SJSA1 (cell line): ENCODE data around the gene NR6A1. TPM values are rescaled to one million over a fixed set of nuclear protein-coding genes. Genes with fewer than 3 reads are reported as not detected.
A peak's percentile ranks its signal among the peaks of the same experiment; 100 is the strongest.

Experiments used
- DNase-seq, 2 experiments: peaks; one replicate each; pipeline ENCODE4 v3.0.0-alpha.2; 2015 to 2020; ENCODE audit warnings: low spot score in 2 of 2, low read depth in 1 of 2
- H3K27ac ChIP-seq: fragments of 250-450 bp; sonication (Bioruptor Pico); 2 replicates; pipeline ENCODE4 v1.5.1; 2020; ENCODE audit warnings: mild to moderate bottlenecking, moderate library complexity
- H3K27me3 ChIP-seq: fragments of 250-450 bp; sonication (Bioruptor Pico); replicated peaks from 2 replicates; pipeline ENCODE4 v1.5.1; 2020; ENCODE audit warnings: mild to moderate bottlenecking, moderate library complexity
- H3K36me3 ChIP-seq: fragments of 250-450 bp; sonication (Bioruptor Pico); 2 replicates; pipeline ENCODE4 v1.5.1; 2020; ENCODE audit warnings: mild to moderate bottlenecking
- H3K4me1 ChIP-seq: fragments of 250-450 bp; sonication (Bioruptor Pico); replicated peaks from 2 replicates; pipeline ENCODE4 v1.6.1; 2021; ENCODE audit warnings: mild to moderate bottlenecking
- H3K4me3 ChIP-seq: fragments of 250-450 bp; sonication (Bioruptor Pico); 2 replicates; pipeline ENCODE4 v1.5.1; 2020; ENCODE audit warnings: mild to moderate bottlenecking
- H3K9me3 ChIP-seq: fragments of 250-450 bp; sonication (Bioruptor Pico); replicated peaks from 2 replicates; pipeline ENCODE4 v1.5.1; 2020; ENCODE audit warnings: mild to moderate bottlenecking
- total RNA-seq: library from RNA; depleted of rRNA; stranded (reverse); fragments of >200 nt; shearing (Covaris generic); gene quantifications from 2 replicates; pipeline ENCODE4 v1.2.3, GENCODE V29; 2014

NR6A1 gene
- total RNA-seq, 1 experiment from 2014 or later: 1.0 TPM

DNA sequence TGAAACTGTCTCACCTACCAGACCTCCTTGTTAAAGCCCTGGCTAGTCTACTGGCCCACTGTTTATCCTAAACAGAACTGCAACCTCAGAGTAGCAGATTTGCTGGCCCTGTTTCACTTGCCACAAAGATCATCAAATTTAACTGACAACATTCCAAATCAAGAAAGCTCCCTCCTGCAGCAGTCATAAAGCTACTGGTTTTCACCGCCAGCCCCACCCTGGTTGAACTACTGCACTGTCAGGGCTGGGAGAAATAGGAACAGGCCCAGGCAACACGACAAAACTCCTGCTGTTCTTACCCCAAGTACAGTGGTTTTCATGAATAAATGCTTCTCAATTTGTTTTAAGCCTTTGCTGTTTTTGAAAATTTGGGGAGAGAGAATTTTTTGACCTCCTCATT, 63.0 kb downstream of the NR6A1 start:
- peak overlapping the region; percentile 47 for H3K27ac ChIP-seq

DNA sequence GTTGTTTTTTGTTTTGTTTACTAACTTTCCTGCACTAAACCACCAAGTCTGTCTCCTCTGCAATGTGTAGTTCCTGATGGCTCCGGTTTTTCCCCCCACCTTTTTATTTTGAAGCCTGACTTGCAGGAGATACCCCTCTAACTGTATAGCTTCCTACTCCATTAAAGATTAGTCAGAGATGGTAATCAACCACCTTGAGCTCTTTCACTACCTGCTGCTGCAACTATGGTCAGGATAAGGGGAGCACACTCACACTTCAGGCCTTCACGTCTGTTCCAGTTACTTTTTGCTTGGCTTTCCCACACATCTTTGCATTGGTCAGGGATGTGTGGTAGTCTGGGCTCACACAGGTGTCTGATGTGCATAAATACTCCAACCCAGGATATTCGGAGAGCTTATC, 63.4 kb downstream of the NR6A1 start:
- H3K4me3 ChIP-seq: no peak overlapping the region
- H3K4me1 ChIP-seq: peaks cover 36% of the 10 kb centered on the region
- no peak for DNase-seq
- no peak overlapping the region; the same call in 1 of the 2 replicates for H3K27ac ChIP-seq
- H3K9me3 ChIP-seq: no peaks in the 10 kb centered on the region
- H3K27me3 ChIP-seq: no peaks in the 10 kb centered on the region
- H3K36me3 ChIP-seq: peaks cover 10% of the 10 kb centered on the region; the same call in 1 of the 2 replicates

More for the DNA sequence above, 63.0 kb downstream of the NR6A1 start:
- H3K27me3 ChIP-seq: no peaks in the 10 kb centered on the region
- H3K9me3 ChIP-seq: no peaks in the 10 kb centered on the region
- H3K4me3 ChIP-seq: no peak overlapping the region
- H3K36me3 ChIP-seq: peaks cover 10% of the 10 kb centered on the region; the same call in 1 of the 2 replicates
- peaks cover 36% of the 10 kb centered on the region for H3K4me1 ChIP-seq
- DNase-seq: peak in 1 of 2 experiments; percentile 7

DNA sequence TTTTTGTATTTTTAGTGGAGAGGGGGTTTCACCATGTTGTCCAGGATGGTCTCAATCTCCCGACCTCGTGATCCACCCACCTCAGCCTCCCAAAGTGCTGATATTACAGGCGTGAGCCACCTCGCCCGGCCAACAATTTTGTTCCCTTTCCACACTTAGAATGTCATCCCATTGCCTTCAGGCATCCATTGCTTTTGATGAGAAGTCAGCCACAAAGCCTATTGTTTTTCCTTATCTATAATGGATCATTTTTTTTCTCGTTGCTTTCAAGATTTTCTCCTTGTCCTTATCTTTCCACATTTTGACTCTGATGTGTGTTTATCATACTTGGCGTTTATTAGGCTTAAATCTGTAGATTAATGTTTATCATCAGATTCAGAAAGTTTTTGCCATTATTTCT, 64.4 kb downstream of the NR6A1 start:
- no peak for DNase-seq
- no peaks in the 10 kb centered on the region for H3K9me3 ChIP-seq
- H3K27ac ChIP-seq: no peak overlapping the region
- H3K4me1 ChIP-seq: peaks cover 34% of the 10 kb centered on the region
- no peaks in the 10 kb centered on the region for H3K27me3 ChIP-seq
- no peak overlapping the region for H3K4me3 ChIP-seq
- peaks cover 10% of the 10 kb centered on the region; the same call in 1 of the 2 replicates for H3K36me3 ChIP-seq

- Histone ChIP-seq H3K4me3 (no peak overlapping the region), H3K27me3 (no peaks in the 10 kb centered on the region), H3K36me3 (peaks cover 8% of the 10 kb centered on the region), H3K27ac (no peak overlapping the region), H3K4me1 (peaks cover 43% of the 10 kb centered on the region), H3K9me3 (no peaks in the 10 kb centered on the region)
- no peak for DNase-seq
Measured at GRCh38 chr9:124699575-124699974, 71.5 kb downstream of the NR6A1 start.

DNA sequence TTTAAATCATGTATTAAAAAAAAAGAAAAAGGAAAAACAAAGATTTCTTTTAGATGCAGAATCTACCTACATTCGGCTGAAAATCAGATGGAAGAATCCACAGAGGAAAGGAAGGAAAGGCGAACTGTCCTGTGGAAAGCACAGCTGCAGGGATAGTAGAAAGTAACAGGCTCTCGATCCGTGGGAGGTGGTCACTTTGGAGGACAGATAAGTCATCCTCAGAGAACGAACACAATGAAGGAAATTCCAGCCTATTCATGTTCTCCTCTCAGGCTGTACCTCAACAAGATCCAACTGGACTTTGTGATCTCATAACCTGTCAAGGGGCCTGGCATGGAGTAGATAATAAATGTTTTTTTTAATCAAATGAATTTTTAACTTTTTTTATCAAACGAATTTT, 72.8 kb downstream of the NR6A1 start:
- H3K27me3 ChIP-seq: no peaks in the 10 kb centered on the region
- H3K36me3 ChIP-seq: peaks cover 8% of the 10 kb centered on the region
- H3K4me3 ChIP-seq: peak overlapping the region; percentile 6; the same call in 1 of the 2 replicates
- DNase-seq: peak; percentile 68 to 73
- no peaks in the 10 kb centered on the region for H3K9me3 ChIP-seq
- H3K4me1 ChIP-seq: peaks cover 55% of the 10 kb centered on the region
- H3K27ac ChIP-seq: peak overlapping the region; percentile 98

DNA sequence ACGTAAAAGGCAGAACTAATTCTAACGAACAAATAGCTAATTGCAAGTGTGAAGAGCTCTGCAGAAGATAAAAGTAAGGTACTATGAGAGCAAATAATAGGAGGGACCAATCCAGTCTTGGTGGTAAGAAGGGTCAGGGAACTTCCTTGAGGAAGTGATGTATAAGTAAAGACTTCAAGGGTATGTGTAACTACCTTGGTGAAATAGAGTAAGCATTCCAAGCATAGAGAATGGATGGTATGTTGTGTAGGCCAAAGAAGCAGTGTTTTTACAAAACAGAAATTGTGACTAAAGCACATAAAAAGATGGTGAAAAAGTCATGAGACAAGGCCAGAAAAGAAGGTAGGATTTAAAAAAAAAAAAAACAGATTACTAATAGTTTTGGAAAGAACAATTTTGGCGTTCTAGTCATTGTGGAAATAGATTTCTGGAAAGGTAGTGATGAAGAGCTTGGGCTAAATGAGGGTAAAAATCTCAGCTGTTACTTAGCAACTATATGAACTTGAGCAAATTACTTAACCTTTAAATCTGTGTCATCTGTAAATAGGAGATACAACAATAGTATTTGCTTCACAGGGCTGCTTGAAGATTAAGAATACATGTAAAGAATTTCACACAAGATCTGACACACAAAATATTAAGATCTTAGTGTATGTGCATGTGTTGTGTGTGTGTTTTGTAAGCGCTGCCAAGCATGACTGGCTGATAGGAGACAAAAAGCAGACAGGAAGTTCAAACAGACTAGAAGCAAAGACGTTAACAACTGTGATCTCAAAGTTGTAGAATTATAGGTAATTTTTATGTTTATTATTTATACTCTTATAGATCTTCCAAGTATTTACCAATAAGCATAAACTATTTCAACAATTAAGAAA, 73.5 kb downstream of the NR6A1 start:
- peak in 1 of 2 experiments; percentile 60 for DNase-seq
- peaks cover 55% of the 10 kb centered on the region for H3K4me1 ChIP-seq
- H3K36me3 ChIP-seq: peaks cover 8% of the 10 kb centered on the region
- peak overlapping the region; percentile 6; the same call in 1 of the 2 replicates for H3K4me3 ChIP-seq
- H3K9me3 ChIP-seq: no peaks in the 10 kb centered on the region
- peak overlapping the region; percentile 98 for H3K27ac ChIP-seq
- H3K27me3 ChIP-seq: no peaks in the 10 kb centered on the region

DNA sequence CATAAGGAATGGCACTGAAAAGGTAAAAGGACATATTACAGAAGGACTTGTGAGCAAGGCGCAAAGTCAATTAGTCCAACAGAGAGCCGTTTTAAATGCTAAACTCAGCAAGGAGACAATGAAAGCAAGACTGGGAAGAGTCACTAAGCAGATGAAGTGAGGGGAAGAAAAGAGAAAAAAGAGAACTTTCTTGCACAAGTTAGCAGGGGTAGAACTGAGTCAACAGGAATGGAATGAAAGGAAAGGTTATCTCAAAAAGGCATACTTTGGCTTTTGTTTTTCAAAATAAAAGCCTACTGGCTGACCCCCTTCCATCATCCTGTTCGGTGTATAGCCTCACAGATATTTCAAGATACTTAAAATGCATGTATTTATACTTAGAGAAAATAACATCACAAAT, 75.0 kb downstream of the NR6A1 start:
- H3K4me3 ChIP-seq: no peak overlapping the region
- peaks cover 55% of the 10 kb centered on the region for H3K4me1 ChIP-seq
- DNase-seq: peak in 1 of 2 experiments; percentile 77
- H3K27me3 ChIP-seq: no peaks in the 10 kb centered on the region
- H3K36me3 ChIP-seq: peaks cover 14% of the 10 kb centered on the region
- H3K9me3 ChIP-seq: no peaks in the 10 kb centered on the region
- peak overlapping the region; percentile 98 for H3K27ac ChIP-seq

DNA sequence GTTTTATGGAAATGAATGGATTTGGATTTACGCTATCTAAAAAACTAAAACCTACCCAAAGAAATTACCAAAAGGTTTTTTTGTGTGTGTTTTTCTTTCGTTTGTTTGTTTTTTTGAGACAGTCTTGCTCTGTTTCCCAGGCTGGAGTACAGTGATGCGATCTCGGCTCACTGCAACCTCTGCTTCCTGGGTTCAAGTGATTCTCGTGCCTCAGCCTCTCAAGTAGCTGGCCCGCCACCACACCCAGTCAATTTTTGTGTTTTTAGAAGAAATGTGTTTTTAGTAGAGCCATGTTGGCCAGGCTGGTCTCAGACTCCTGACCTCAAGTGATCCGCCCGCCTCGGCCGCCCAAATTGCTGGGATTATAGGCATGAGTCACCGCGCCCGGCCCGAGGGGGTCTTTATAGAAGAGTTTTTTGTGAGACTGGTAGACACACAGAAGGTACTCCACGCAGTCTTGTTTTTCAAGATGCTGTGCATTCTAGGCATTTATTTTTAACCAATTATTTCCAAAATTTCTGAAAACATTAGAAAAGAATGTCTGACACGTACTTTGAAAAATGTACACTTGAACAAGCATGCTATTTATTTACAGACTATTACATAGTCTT, 75.7 kb downstream of the NR6A1 start:
- peak overlapping the region; percentile 5; the same call in 1 of the 2 replicates for H3K4me3 ChIP-seq
- no peaks in the 10 kb centered on the region for H3K9me3 ChIP-seq
- H3K4me1 ChIP-seq: peaks cover 55% of the 10 kb centered on the region
- H3K27ac ChIP-seq: peak overlapping the region; percentile 98
- peak; percentile 94 for DNase-seq
- peaks cover 19% of the 10 kb centered on the region for H3K36me3 ChIP-seq
- no peaks in the 10 kb centered on the region for H3K27me3 ChIP-seq

DNA sequence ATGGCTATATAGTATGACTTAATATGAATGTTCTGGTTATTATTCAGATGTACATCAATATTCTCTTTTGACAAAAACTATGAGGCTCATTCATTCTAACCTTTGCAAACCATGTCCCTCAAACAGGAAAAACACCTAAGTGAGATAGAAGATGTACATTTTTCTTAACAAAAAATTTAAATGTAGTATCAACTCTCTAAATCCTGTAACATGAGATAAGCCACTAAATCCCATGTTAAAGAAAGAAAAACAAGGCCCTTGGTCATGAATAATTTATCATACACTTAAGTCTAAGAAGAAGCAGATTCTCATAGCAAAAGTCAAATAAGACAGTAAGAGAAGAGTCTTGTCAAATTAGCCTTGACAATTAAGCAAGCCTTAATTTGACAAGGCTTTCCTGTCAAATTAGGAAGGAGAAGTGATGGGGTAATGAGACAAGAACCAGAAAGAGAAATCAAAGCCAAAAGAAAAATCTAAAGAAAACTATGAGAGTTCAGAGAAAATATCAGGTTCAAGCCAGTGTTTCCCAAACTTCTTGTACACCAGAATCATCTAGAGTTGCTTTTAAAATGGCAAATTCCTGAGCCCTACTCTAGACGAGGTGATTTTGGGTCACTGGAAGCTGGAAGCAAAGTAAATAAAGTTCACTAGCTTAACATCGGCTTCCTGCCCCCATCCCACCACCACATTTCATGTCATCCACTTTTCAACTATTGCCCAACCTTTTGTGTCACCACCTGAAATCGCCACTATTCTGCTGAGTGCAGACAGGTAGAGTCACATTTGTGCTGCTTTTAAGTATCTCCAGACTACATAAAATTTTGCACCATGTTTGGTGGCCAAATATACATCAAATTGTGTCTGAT, 76.5 kb downstream of the NR6A1 start:
- no peaks in the 10 kb centered on the region for H3K27me3 ChIP-seq
- peaks cover 26% of the 10 kb centered on the region for H3K36me3 ChIP-seq
- peaks cover 55% of the 10 kb centered on the region for H3K4me1 ChIP-seq
- H3K27ac ChIP-seq: peak overlapping the region; percentile 98
- H3K4me3 ChIP-seq: peak overlapping the region; percentile 5; the same call in 1 of the 2 replicates
- no peaks in the 10 kb centered on the region for H3K9me3 ChIP-seq
- no peak for DNase-seq

DNA sequence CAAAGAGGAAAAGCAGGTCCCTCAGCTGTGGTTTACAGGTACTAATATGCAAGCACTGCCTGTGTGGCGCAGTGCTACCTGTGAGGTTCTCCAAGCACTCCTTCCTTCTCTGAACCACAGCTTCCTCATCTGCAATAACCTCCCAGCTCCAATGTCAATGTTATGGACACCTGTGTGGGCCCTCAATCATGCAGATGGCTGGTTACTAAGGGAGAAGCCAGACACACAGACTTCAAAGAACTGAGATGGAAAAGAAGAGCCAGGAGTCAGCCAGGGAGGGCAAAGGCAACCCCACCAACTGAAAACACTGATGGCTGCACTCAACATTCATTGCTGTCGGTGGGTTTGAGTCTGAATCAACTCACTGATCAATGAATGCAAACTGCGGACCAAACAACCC, 77.7 kb downstream of the NR6A1 start:
- H3K9me3 ChIP-seq: no peaks in the 10 kb centered on the region
- DNase-seq: no peak
- H3K4me1 ChIP-seq: peaks cover 45% of the 10 kb centered on the region
- no peak overlapping the region for H3K4me3 ChIP-seq
- H3K27ac ChIP-seq: no peak overlapping the region
- H3K27me3 ChIP-seq: no peaks in the 10 kb centered on the region
- H3K36me3 ChIP-seq: peaks cover 25% of the 10 kb centered on the region

DNA sequence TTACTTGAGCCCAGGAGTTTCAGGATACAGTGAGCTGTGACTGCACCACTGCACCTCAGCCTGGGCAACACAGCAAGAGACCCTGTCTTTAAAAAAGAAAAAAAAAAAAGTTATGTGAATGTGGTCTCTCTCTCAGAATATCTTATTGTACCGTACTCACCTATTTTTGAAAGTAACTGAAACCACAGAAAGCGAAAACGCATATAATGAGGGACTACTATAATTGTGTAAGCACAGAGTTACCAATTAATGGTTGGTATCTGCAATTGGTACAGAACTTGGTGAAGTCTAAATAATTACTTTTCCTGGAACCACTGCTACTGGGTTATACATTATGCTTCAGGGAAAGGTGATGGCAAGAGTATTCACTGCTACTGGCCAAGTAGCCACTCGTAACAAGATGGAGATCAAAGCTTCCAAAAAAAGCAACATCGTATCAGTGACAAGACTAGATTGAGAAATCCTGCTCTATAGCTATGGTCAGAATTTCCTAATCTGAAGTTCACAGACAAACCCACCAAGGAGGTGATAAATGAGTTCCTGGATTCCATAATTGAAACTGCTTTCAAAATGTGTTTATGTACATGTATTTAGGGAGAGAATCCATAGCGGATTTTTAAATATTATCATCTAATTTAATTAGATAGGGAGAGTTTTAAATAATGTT, 82.7 kb downstream of the NR6A1 start:
- peaks cover 2% of the 10 kb centered on the region for H3K4me1 ChIP-seq
- DNase-seq: no peak
- peaks cover 41% of the 10 kb centered on the region for H3K36me3 ChIP-seq
- no peaks in the 10 kb centered on the region; the same call in 1 of the 2 replicates for H3K9me3 ChIP-seq
- H3K27me3 ChIP-seq: no peaks in the 10 kb centered on the region
- H3K27ac ChIP-seq: no peak overlapping the region
- H3K4me3 ChIP-seq: no peak overlapping the region

DNA sequence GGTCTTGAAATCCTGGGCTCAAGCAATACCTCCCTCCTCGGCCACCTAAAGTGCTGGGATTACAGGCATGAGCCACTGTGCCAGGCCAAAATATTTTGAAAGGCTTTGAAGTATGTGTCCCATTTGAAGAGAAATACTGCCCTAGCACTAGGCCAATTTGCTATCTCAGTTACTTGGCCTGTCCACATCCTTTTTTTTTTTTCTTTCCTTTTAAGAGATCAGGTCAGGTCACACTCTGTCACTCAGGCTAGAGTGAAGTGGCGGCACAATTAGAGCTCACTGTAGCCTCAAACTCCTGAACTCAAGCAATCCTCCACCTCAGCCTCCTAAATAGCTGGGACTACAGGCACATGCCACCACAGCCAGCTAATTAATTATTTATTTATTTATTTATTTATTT, 84.2 kb downstream of the NR6A1 start:
- no peak for DNase-seq
- Histone ChIP-seq H3K4me3 (no peak overlapping the region), H3K9me3 (no peaks in the 10 kb centered on the region; the same call in 1 of the 2 replicates), H3K27ac (no peak overlapping the region), H3K27me3 (no peaks in the 10 kb centered on the region), H3K36me3 (peaks cover 40% of the 10 kb centered on the region), H3K4me1 (no peaks in the 10 kb centered on the region; the same call in 1 of the 2 replicates)

GRCh38 chr9:124685217-124685616, 85.9 kb downstream of the NR6A1 start:
- Histone ChIP-seq H3K4me1 (no peaks in the 10 kb centered on the region; the same call in 1 of the 2 replicates), H3K4me3 (no peak overlapping the region), H3K27me3 (no peaks in the 10 kb centered on the region), H3K27ac (no peak overlapping the region), H3K36me3 (peaks cover 34% of the 10 kb centered on the region), H3K9me3 (no peaks in the 10 kb centered on the region; the same call in 1 of the 2 replicates)
- DNase-seq: no peak
